HepG2 (cell line): Measurements from ENCODE around the gene KRTAP25-1. TPM values are rescaled to one million over a fixed set of nuclear protein-coding genes. Genes with fewer than 3 reads are reported as not detected.

Source experiments
- ATAC-seq: fragments of 200-7000 bp; cut with Tn5 transposase; 3 replicates; pipeline ENCODE4 v1.9.1; 2020; ENCODE audit warnings: mild to moderate bottlenecking, moderate library complexity
- BruUV-seq: library from RNA; stranded (reverse); fragments of 400-500 nt; replicated peaks from 2 replicates; lab custom pipeline; 2021; lab: Mats Ljungman, UMichigan
- CTCF ChIA-PET: fragments of 300-600 bp; formaldehyde crosslinking; extraction: SDS; loops from one replicate; lab custom pipeline; 2021; ENCODE audit warnings: low total read pairs, inconsistent platforms, low intra/inter-chr PET ratio; lab: Yijun Ruan, JAX
- POLR2A ChIA-PET: fragments of 350-600 bp; sonication (Branson Sonifier 250); formaldehyde crosslinking; loops from one replicate; lab custom pipeline; 2020; ENCODE audit warnings: antibody characterized with exemption, inconsistent platforms; lab: Yijun Ruan, JAX
- DNase-seq: peaks from one replicate; pipeline ENCODE4 v3.0.0-alpha.2; 2015; ENCODE audit warnings: low spot score
- FAIRE-seq: peaks from 3 replicates; lab custom pipeline; 2011; peaks lifted over from hg19 to GRCh38; lab: Jason Lieb, UNC
- H2AFZ ChIP-seq: one replicate; pipeline ENCODE4 v1.6.1; 2011; ENCODE audit warnings: low read length, inconsistent platforms
- H3K27ac ChIP-seq: fragments of 300-600 bp; 3 replicates; pipeline ENCODE4 v1.8.0; 2011; ENCODE audit warnings: mixed run types, mild to moderate bottlenecking, mixed read lengths, low read length, inconsistent platforms; ENCODE audit not compliant: insufficient read depth; ENCODE audit errors: extremely low read length
- H3K27me3 ChIP-seq, 2 experiments: fragments of 200-600 bp in 1 of 2; 2 replicates in 1 of 2; 3 replicates in 1 of 2; pipeline versions ENCODE4 v1.6.0 to v1.8.0; 2011; ENCODE audit warnings: low read length in 2 of 2, mild to moderate bottlenecking in 2 of 2, moderate library complexity in 2 of 2, inconsistent platforms in 1 of 2; ENCODE audit not compliant: insufficient read depth in 2 of 2, control insufficient read depth in 1 of 2
- H3K36me3 ChIP-seq, 2 experiments: fragments of 200-600 bp in 1 of 2; replicated peaks in 1 of 2; 2 replicates in 1 of 2; 3 replicates in 1 of 2; pipeline versions ENCODE4 v1.5.1 to v1.8.0; 2011; ENCODE audit warnings: low read length in 2 of 2, inconsistent platforms in 1 of 2; ENCODE audit not compliant: insufficient read depth in 2 of 2, control insufficient read depth in 1 of 2
- H3K4me1 ChIP-seq: 2 replicates; pipeline ENCODE4 v1.5.1; 2012; ENCODE audit warnings: low read length, inconsistent platforms; ENCODE audit not compliant: insufficient read depth
- H3K4me2 ChIP-seq: 2 replicates; pipeline ENCODE4 v1.6.0; 2011; ENCODE audit warnings: low read depth, low read length, inconsistent platforms
- H3K4me3 ChIP-seq, 3 experiments: fragments of 200-600 bp in 1 of 3; sonication (generic), shearing (Covaris generic) in 1 of 3; replicated peaks in 1 of 3; 2 replicates each; pipeline ENCODE4 v1.5.1; 2011 to 2016; ENCODE audit warnings: low read length in 3 of 3, inconsistent platforms in 2 of 3, low read depth in 2 of 3, mild to moderate bottlenecking in 2 of 3, control low read depth in 1 of 3, mixed read lengths in 1 of 3; ENCODE audit not compliant: insufficient read depth in 1 of 3
- H3K79me2 ChIP-seq: one replicate; pipeline ENCODE4 v1.6.1; 2011; ENCODE audit warnings: low read length, inconsistent platforms; ENCODE audit not compliant: insufficient read depth
- H3K9ac ChIP-seq: 2 replicates; pipeline ENCODE4 v1.6.0; 2011; ENCODE audit warnings: mild to moderate bottlenecking, low read depth, low read length, inconsistent platforms; ENCODE audit not compliant: insufficient read depth
- H3K9me3 ChIP-seq: 2 replicates; pipeline ENCODE4 v1.5.1; 2012; ENCODE audit warnings: mild to moderate bottlenecking, low read length
- H4K20me1 ChIP-seq: 2 replicates; pipeline ENCODE4 v1.6.0; 2011; ENCODE audit warnings: inconsistent platforms, mild to moderate bottlenecking, low read length, moderate library complexity; ENCODE audit not compliant: insufficient read depth
- ATM ChIP-seq: fragments of 450-650 bp; IDR thresholded peaks from 2 replicates; pipeline ENCODE4 v1.7.1; 2017; ENCODE audit warnings: mild to moderate bottlenecking, borderline replicate concordance
- BATF2 ChIP-seq: sonication (generic); formaldehyde crosslinking; IDR thresholded peaks from 2 replicates; pipeline ENCODE4 v1.8.0; 2022; ENCODE audit warnings: mild to moderate bottlenecking, missing genetic modification reagents, moderate library complexity
- BORCS8-MEF2B ChIP-seq: sonication (generic); formaldehyde crosslinking; IDR thresholded peaks from 2 replicates; pipeline ENCODE4 v1.8.0; 2022; ENCODE audit warnings: mild to moderate bottlenecking, missing genetic modification reagents
- GLI4 ChIP-seq: sonication (generic); formaldehyde crosslinking; IDR thresholded peaks from 2 replicates; pipeline ENCODE4 v1.5.1; 2020; ENCODE audit warnings: missing genetic modification reagents, mild to moderate bottlenecking, moderate library complexity, borderline replicate concordance
- HDAC1 ChIP-seq: sonication (generic); formaldehyde crosslinking; IDR thresholded peaks from 2 replicates; pipeline ENCODE4 v1.5.1; 2020; ENCODE audit warnings: mild to moderate bottlenecking, missing genetic modification reagents
- JARID2 ChIP-seq: sonication (generic); formaldehyde crosslinking; IDR thresholded peaks from 2 replicates; pipeline ENCODE4 v1.8.1; 2023; ENCODE audit warnings: missing genetic modification reagents, inconsistent platforms; ENCODE audit not compliant: insufficient replicate concordance
- NCOA5 ChIP-seq: sonication (generic); formaldehyde crosslinking; IDR thresholded peaks from 2 replicates; pipeline ENCODE4 v1.4.0; 2020; ENCODE audit warnings: missing genetic modification reagents
- REXO4 ChIP-seq: sonication (generic); formaldehyde crosslinking; IDR thresholded peaks from 2 replicates; pipeline ENCODE4 v1.8.0; 2022; ENCODE audit warnings: missing genetic modification reagents, mild to moderate bottlenecking, borderline replicate concordance
- U2AF1 ChIP-seq: fragments of 200-400 bp; formaldehyde crosslinking; optimal IDR thresholded peaks from 2 replicates; pipeline ENCODE3; 2017; ENCODE audit warnings: mild to moderate bottlenecking, low read depth, low read length
- ZFP36L1 ChIP-seq: sonication (generic); formaldehyde crosslinking; IDR thresholded peaks from 2 replicates; pipeline ENCODE4 v1.8.0; 2022; ENCODE audit warnings: mild to moderate bottlenecking, missing genetic modification reagents, moderate library complexity
- ZNF414 ChIP-seq: sonication (generic); formaldehyde crosslinking; IDR thresholded peaks from 2 replicates; pipeline ENCODE4 v1.5.0; 2020; ENCODE audit warnings: missing genetic modification reagents
- ZNF530 ChIP-seq: sonication (generic); formaldehyde crosslinking; IDR thresholded peaks from 2 replicates; pipeline ENCODE4 v1.5.0; 2020; ENCODE audit warnings: low read depth, mild to moderate bottlenecking, missing genetic modification reagents
- ZNF556 ChIP-seq: sonication (generic); formaldehyde crosslinking; IDR thresholded peaks from 2 replicates; pipeline ENCODE4 v1.4.0; 2020; ENCODE audit warnings: mild to moderate bottlenecking, missing genetic modification reagents, borderline replicate concordance
- ZNF564 ChIP-seq: sonication (generic); formaldehyde crosslinking; IDR thresholded peaks from 2 replicates; pipeline ENCODE4 v1.8.1; 2023; ENCODE audit warnings: mild to moderate bottlenecking, missing genetic modification reagents
- ZSCAN22 ChIP-seq: sonication (generic); formaldehyde crosslinking; IDR thresholded peaks from 2 replicates; pipeline ENCODE4 v1.4.0; 2020; ENCODE audit warnings: mild to moderate bottlenecking, missing genetic modification reagents
- whole genome bisulfite sequencing: methylation state at CpG from one replicate; pipeline ENCODE4 v1.1.6; 2017; ENCODE audit warnings: low lambda C conversion rate; 5-methylcytosine and 5-hydroxymethylcytosine counted together
- in situ Hi-C: cut with HindIII; loops from 2 replicates; pipeline ENCODE4 v1.10.0; 2017; ENCODE audit warnings: low pct_unique_long_range_greater_than_20kb; ENCODE audit not compliant: extremely low pct_ligation_motif_present
- intact Hi-C: fragments of 100-400 bp; cut with micrococcal nuclease; formaldehyde crosslinking; loops from one replicate; pipeline ENCODE4 v1.10.0; 2022; ENCODE audit not compliant: unreplicated experiment
- polyA plus RNA-seq, 8 experiments: library from polyadenylated mRNA; depleted of rRNA in 3 of 8; stranded (reverse) in 7 of 8; unstranded in 1 of 8; fragments of >200 nt; fragmentation: Illumina TruSeq in 4 of 8; extraction: Trizol in 4 of 8; gene quantifications; 2 replicates each; pipeline versions ENCODE4 v1.2.1 to v1.2.3, GENCODE V29; 2011 to 2016; ENCODE audit warnings: low read depth in 4 of 8, missing spikeins in 1 of 8, mixed read lengths in 1 of 8; ENCODE audit not compliant: insufficient read depth in 1 of 8
- total RNA-seq, 5 experiments: library from RNA; depleted of rRNA; stranded (reverse); fragments of >200 nt; fragmentation: Illumina TruSeq; extraction: Trizol; gene quantifications; 2 replicates each; pipeline ENCODE4 v1.2.3, GENCODE V29; 2016; ENCODE audit warnings: low read depth in 1 of 5

Gene KRTAP25-1
- total and polyA plus RNA-seq, 2 of the 13 experiments (the other 11 are each of a cell fraction or from before 2014, with no cell fraction given): not detected

- in situ Hi-C loops (no loop called here), intact Hi-C loops (no loop called here)
- no peak overlapping the region for H3K4me2 ChIP-seq
- H3K27ac ChIP-seq: no peak overlapping the region
- no peak for TF ChIP-seq ZNF564 (CRISPR knock-in tag)
- no peak for TF ChIP-seq JARID2
- TF ChIP-seq U2AF1: no peak
- no peak for TF ChIP-seq HDAC1 (CRISPR knock-in tag)
- TF ChIP-seq BATF2: no peak
- no peak for TF ChIP-seq GLI4 (CRISPR knock-in tag)
- no peak for TF ChIP-seq ZNF530 (CRISPR knock-in tag)
- TF ChIP-seq NCOA5 (CRISPR knock-in tag): no peak
- no peak for TF ChIP-seq ZSCAN22 (CRISPR knock-in tag)
- TF ChIP-seq ZNF556 (CRISPR knock-in tag): no peak
- TF ChIP-seq ZNF414: no peak
- TF ChIP-seq ATM: no peak
- TF ChIP-seq REXO4 (CRISPR knock-in tag): no peak
- TF ChIP-seq BORCS8-MEF2B: no peak
- no peak for TF ChIP-seq ZFP36L1 (CRISPR knock-in tag)
- no peak overlapping the region for H3K4me3 ChIP-seq
- H3K36me3 ChIP-seq: no peaks in the 10 kb centered on the region
- 3% methylated on average over 3 of the region's 3 CpGs for WGBS
- FAIRE-seq (no peak), ATAC-seq (no peak), DNase-seq (no peak)
- no peak overlapping the region for H3K9ac ChIP-seq
- H3K27me3 ChIP-seq: no peaks in the 10 kb centered on the region
- no peaks in the 10 kb centered on the region for H3K4me1 ChIP-seq
- ChIA-PET CTCF (no interaction called here), POLR2A (no interaction called here)
- peaks cover 85% of the 10 kb centered on the region for H3K9me3 ChIP-seq
- no peaks in the 10 kb centered on the region for H3K79me2 ChIP-seq
- H4K20me1 ChIP-seq: no peaks in the 10 kb centered on the region
- no peak overlapping the region for H2AFZ ChIP-seq
- BruUV-seq: no TSS peak
Observed at GRCh38 chr21:30269803-30270530, 19.3 kb downstream of the KRTAP25-1 start.
